ENCODE data around the gene IRF2BPL. TPM values are rescaled to one million over a fixed set of nuclear protein-coding genes. Genes with fewer than 3 reads are reported as not detected.
"Not testable (repeated sequence)": the region's sequence is repeated elsewhere in the genome, so short reads cannot be mapped to it uniquely, and the experiment has no call there.

The IRF2BPL gene
- total RNA-seq, 1 donor from 2014 or later, result 14.5 TPM

DNA sequence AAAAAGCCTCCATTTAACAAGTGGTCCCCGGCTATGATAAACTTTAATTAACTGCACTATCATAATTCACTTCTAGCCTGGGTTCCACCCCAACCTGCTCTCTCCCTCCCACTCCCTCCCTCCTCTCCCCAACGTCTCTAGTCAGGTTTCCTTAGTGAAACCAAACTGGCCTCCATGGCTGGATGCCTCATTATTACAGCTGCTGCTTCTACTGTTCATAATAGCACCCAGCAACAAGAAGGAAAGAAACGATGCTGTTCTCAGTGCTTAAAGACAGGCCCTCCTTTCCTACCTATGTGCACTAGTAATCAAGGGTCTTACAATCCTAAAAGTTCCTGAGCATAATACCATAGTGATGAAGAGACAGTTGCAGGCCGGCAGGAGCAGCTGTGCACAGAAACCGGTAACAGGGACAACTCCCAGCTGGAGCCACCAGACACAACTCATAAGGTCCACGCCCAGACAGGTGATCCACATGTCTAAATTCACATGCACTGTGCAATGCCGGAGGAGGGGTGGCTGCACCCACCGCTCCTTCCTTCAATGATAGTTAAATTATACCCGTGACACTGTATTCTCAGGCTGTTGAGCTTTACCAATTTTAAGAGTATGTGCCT, 6.2 kb downstream of the IRF2BPL start:
- Mint-ChIP-seq H3K9me3 (no peaks in the 10 kb centered on the region), H3K36me3 (ENCODE audit: low read depth) (peaks cover 19% of the 10 kb centered on the region), H3K4me3 (no peak overlapping the region), H3K27ac (no peak overlapping the region), H3K27me3 (no peaks in the 10 kb centered on the region), H3K4me1 (peaks cover 36% of the 10 kb centered on the region)
- POLR2A ChIA-PET, result interaction anchor here (0.6 to 1.5 kb wide), 4 partner anchors 18 to 147 kb away, joined by 3 to 7 read pairs (median 4); no protein-coding TSS in a partner anchor
- TF ChIP-seq, protein P1, sequence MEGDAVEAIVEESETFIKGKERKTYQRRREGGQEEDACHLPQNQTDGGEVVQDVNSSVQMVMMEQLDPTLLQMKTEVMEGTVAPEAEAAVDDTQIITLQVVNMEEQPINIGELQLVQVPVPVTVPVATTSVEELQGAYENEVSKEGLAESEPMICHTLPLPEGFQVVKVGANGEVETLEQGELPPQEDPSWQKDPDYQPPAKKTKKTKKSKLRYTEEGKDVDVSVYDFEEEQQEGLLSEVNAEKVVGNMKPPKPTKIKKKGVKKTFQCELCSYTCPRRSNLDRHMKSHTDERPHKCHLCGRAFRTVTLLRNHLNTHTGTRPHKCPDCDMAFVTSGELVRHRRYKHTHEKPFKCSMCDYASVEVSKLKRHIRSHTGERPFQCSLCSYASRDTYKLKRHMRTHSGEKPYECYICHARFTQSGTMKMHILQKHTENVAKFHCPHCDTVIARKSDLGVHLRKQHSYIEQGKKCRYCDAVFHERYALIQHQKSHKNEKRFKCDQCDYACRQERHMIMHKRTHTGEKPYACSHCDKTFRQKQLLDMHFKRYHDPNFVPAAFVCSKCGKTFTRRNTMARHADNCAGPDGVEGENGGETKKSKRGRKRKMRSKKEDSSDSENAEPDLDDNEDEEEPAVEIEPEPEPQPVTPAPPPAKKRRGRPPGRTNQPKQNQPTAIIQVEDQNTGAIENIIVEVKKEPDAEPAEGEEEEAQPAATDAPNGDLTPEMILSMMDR (IDR thresholded peaks at IDR 0.05), result no peak
- intact Hi-C loops (cut with micrococcal nuclease), result no loop called here
- CTCF ChIA-PET, result interaction anchor here (1.3 kb wide), 1 partner anchor 75 kb away, joined by 3 read pairs; no protein-coding TSS in a partner anchor
- DNase-seq (no peak), ATAC-seq (ENCODE audit: low read depth) (no peak)

DNA sequence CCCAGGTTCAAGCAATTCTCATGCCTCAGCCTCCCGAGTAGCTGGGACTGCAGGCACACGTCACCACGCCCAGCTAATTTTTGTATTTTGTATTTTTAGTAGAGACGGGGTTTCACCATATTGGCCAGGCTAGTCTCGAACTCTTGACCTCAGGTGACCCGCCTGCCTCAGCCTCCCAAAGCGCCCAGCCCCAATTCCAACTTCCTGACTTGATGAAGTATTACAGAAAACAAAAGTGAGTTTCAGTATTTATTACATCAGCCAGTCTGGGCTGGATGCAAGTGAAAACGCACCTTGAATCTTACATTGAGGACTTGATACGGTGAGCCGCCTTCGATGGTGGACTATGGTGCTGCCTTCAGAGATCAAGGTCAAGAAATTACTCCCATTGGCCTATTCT, 7.1 kb downstream of the IRF2BPL start:
- H3K9me3 Mint-ChIP-seq; H3K4me3 Mint-ChIP-seq; H3K27me3 Mint-ChIP-seq; DNase-seq; intact Hi-C loops (cut with micrococcal nuclease); ATAC-seq (ENCODE audit: low read depth); H3K27ac Mint-ChIP-seq: not testable (repeated sequence)
- POLR2A ChIA-PET, result interaction anchor here (0.6 to 1.5 kb wide), 4 partner anchors 19 to 147 kb away, joined by 3 to 7 read pairs (median 4); no protein-coding TSS in a partner anchor
- CTCF ChIA-PET, result interaction anchor here (1.3 kb wide), 1 partner anchor 74 kb away, joined by 3 read pairs; no protein-coding TSS in a partner anchor
- Mint-ChIP-seq H3K36me3 (ENCODE audit: low read depth) (peaks cover 19% of the 10 kb centered on the region), H3K4me1 (peaks cover 33% of the 10 kb centered on the region)

DNA sequence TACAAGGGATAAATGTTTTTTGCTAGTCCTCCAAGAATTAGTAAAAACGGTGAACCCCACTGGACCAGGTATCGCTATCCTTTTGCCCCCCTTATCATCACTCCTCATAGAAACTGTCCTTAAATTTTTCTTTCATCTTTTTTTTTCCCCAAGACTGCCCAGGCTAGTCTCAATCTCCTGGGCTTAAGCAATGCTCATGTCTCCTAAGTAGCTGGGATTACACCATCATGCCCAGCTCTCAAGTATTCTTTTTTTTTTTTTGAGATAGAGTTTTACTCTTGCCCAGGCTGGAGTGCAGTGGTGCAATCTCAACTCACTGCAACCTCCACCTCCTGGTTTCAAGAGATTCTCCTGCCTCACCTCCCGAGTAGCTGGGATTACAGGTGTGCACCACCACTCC, 9.7 kb downstream of the IRF2BPL start:
- Mint-ChIP-seq H3K27ac (no peak overlapping the region), H3K36me3 (ENCODE audit: low read depth) (peaks cover 4% of the 10 kb centered on the region), H3K9me3 (no peaks in the 10 kb centered on the region), H3K27me3 (no peaks in the 10 kb centered on the region), H3K4me1 (peaks cover 14% of the 10 kb centered on the region), H3K4me3 (no peak overlapping the region)
- no peak for ATAC-seq (ENCODE audit: low read depth)
- intact Hi-C loops (cut with micrococcal nuclease), result no loop called here
- DNase-seq, result no peak
- TF ChIP-seq, protein P1 (IDR thresholded peaks at IDR 0.05), result no peak
- ChIA-PET CTCF (no interaction called here), POLR2A (interaction anchor here (0.7 to 0.9 kb wide), 2 partner anchors 9 to 14 kb away, joined by 3 read pairs; partner anchors contain the start of gene IRF2BPL)

DNA sequence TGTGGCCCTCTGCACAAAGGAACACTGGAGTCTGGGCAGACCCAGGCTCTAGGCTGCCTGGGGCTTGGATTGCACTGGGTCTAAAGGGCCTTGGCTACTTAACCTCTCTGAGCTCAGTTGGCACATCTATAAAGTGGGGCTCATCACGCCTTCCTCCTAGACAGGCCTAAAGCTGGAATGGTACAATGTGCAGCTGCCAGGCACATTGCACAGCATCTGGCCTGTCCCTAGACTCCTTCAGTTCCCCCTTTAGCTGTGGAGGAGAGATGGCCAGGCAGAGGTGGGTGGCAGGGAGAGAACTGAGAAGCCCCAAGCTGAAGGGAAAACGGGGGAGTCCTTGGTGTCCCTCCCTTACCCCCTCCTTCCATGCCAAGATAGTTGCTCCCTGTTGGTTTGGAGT, 10.8 kb downstream of the IRF2BPL start:
- POLR2A ChIA-PET, result no interaction called here
- TF ChIP-seq, protein P1 (IDR thresholded peaks at IDR 0.05), result no peak
- H3K27me3 Mint-ChIP-seq, result no peaks in the 10 kb centered on the region
- H3K9me3 Mint-ChIP-seq, result no peaks in the 10 kb centered on the region
- peaks cover 5% of the 10 kb centered on the region for H3K4me1 Mint-ChIP-seq
- H3K4me3 Mint-ChIP-seq, result no peak overlapping the region
- no peak overlapping the region for H3K27ac Mint-ChIP-seq
- CTCF ChIA-PET, result interaction anchor here (1.3 kb wide), 1 partner anchor 10 kb away, joined by 3 read pairs; no protein-coding TSS in a partner anchor
- intact Hi-C loops (cut with micrococcal nuclease), result no loop called here
- DNase-seq, result no peak
- ATAC-seq (ENCODE audit: low read depth), result no peak
- H3K36me3 Mint-ChIP-seq (ENCODE audit: low read depth), result peaks cover 1% of the 10 kb centered on the region

DNA sequence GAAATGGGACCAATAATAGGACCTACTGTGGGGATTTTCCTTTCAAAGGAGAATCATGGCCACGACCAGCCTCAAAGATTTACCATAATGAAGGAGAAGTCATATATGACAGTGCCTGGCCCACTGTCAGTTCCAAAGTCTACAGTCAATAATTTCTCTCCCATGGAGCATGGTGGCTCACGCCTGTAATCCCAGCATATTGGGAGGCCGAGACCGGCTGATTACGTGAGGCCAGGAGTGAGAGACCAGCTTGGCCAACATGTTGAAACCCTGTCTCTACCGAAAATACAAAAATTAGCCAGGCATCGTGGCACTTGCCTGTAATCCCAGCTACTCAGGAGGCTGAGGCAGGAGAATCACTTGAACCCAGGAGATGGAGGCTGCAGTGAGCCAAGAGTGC, 13.8 kb downstream of the IRF2BPL start:
- no peak for ATAC-seq (ENCODE audit: low read depth)

More for the DNA sequence above, 13.8 kb downstream of the IRF2BPL start:
- DNase-seq, result no peak
- intact Hi-C loops (cut with micrococcal nuclease), result no loop called here
- Mint-ChIP-seq H3K9me3 (no peaks in the 10 kb centered on the region), H3K27ac (no peak overlapping the region), H3K36me3 (ENCODE audit: low read depth) (no peaks in the 10 kb centered on the region), H3K4me1 (no peaks in the 10 kb centered on the region), H3K4me3 (no peak overlapping the region), H3K27me3 (peaks cover 7% of the 10 kb centered on the region)
- TF ChIP-seq, protein P1 (IDR thresholded peaks at IDR 0.05), result no peak
- ChIA-PET POLR2A (no interaction called here), CTCF (no interaction called here)

Data from activated B cell treated with CpG ODN at 0.5 μM for 24 hours (primary cell).